ENCODE data around the gene ADGRG6.

GRCh38 chr6:142416686-142417085 lies 114.9 kb downstream of the ADGRG6 start:
- TF ChIP-seq USF2 (CRISPR knock-in tag; IDR thresholded peaks at IDR 0.05): no peak
- TF ChIP-seq CTCF (IDR thresholded peaks at IDR 0.05): no peak
- TF ChIP-seq ZNF396 (CRISPR knock-in tag; IDR thresholded peaks at IDR 0.05; ENCODE audit: borderline replicate concordance): no peak
- no peak for TF ChIP-seq ETV6 (CRISPR knock-in tag; IDR thresholded peaks at IDR 0.05)
- TF ChIP-seq HMGXB4 (CRISPR knock-in tag; IDR thresholded peaks at IDR 0.05): no peak
- TF ChIP-seq IRF1 (CRISPR knock-in tag; IDR thresholded peaks at IDR 0.05): no peak
